GM21423 (cell line): ENCODE measurements around the gene THBD.

Source experiments
- ATAC-seq: cut with Tn5 transposase; IDR thresholded peaks from one replicate; pipeline ENCODE4 v1.9.1; 2021; ENCODE audit warnings: mild to moderate bottlenecking, moderate library complexity; ENCODE audit not compliant: unreplicated experiment

The THBD gene

DNA sequence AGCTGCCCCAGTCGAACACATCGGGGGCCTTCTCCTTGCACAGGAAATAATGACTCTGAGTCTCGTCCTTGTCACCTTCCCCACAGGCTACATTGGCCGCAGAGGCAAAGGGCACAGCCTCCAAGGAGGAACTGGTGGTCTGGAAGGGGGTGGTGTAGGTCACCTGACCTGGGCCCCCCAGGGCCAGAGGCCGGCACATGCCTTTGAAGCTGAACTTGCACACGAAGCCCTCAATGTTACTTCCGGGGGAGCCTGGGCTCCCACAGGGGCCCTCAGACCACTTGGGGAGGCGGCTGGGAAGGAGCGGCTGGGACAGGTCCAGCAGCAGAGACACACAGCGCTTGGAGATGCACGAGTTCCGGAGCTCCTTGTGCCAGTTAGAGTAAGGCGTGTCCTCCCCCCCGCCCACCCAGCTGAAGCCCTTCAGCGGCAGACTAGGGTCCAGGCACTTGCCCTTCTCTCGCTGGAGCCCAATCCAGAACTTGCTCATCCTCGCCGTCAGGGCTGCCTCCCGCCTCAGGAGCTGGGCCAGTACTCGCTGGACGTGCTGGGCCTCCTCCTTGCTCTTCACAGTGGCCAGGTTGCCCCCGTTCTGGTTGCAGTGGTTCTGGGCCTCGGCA, 36.1 kb upstream of the THBD start:
- ATAC-seq, result no peak

DNA sequence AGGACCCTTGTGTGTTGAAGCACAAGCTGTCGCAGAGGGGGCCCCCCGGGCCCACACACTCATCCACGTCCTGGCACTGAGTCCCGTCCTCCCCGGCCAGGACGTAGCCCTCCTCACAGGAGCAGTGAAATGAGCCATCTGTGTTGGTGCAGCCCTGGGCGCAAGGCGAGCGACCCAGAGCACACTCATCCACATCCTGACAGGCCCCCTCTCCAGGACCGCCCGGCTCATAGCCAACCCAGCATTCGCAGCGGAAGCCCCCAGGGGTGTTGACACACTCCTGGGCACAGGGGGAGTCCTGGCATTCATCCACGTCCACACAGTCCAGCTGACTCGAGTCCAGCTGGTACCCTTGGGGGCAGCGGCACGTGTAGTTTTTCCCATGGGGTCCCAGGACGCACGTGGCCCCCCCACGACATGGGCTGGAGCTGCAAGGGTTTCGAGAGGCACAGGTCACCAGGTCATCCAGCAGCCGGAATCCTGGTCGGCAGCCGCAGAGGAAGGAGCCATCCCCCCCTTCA, 35.4 kb upstream of the THBD start:
- ATAC-seq, result no peak

DNA sequence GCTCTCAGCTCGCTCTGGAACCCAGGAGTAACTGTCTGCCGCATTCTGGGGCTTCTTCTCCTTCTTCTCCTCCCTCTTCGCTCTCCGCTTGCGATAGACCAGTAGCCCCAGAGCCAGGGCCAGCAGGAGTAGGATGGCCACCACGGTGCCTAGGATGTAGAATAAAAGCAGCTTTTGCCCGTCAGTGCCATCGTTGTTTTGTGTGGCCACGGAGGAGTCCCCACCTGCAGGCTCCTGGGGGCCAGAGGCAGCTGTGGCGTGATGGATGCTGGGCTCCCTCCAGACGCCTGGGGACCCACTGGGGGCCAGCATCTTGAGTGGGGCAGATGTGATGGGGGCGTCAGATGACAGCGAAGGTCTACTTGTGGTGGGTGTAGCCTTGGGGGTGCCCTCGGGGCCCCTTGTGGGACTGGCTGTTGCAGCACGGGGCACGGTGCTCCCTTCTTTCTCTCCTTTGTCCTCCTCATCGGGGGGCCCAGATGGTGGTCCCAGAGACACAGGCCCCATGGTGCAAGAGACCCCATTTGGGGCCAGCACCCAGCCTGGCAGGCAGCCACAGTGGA, 34.9 kb upstream of the THBD start:
- ATAC-seq, result no peak

DNA sequence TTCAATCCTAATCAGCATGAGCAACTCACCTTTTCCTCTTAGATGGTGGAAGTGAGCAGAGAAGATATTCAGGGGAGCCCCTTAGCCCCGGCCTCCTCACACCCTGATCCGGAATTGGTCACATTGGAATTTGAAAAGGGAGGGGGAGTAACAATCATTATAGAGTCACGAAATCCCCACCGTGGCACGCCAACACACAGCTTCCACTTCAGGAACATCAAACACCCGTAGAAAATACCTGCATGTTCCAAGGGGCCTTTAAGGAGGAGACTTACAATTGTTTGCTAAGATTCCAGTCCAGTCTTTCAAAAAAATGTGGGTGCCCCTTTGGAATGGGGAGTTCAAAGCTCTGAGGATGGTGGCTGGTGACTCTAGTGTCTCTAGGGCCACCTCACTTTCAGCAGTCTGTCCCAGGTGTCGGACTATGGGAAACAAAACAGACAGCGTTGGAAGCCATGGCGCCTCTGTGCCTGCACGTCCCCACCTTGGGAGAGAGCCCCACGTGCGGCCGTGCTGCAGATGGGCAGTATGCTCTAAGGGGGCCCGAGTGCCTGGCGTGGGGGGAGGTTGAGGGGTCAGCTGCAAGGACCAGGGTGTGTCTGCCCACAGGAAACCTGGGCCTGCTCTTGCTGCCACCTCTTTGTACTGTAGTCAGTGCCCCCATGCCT, 34.2 kb upstream of the THBD start:
- ATAC-seq, result no peak

DNA sequence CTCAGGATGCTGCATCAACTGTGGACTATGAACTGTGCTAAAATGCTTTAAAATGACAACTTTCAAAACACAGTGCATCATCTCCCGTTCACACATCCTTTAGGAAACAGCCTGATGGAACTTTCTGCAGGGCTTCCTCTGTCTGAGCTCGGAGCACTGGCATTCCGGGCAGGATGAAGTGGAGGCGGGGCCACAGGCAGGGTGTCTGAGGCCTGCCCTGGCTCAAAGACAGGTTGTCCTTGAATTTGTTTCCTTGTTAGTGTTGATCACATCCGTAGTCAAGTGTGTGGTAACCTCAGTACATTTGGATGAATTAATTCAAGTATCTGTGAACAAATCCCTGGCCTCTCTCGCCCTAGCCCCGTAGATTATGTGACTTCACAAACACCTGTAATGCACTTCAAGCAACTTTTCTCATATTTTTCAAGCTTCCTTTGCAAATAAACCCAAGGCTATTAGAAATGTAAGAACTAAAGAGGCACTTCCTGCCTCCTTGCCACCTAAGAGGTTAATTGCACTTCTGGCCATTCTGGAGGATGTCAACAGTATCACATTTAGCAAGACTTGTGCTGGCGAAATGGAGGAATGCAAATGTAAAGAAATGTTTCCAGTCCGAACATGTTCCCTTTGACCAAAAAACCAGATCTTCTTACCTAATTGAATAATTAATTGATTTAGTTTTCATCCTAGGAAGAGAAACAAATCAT, 33.5 kb upstream of the THBD start:
- no peak for ATAC-seq

DNA sequence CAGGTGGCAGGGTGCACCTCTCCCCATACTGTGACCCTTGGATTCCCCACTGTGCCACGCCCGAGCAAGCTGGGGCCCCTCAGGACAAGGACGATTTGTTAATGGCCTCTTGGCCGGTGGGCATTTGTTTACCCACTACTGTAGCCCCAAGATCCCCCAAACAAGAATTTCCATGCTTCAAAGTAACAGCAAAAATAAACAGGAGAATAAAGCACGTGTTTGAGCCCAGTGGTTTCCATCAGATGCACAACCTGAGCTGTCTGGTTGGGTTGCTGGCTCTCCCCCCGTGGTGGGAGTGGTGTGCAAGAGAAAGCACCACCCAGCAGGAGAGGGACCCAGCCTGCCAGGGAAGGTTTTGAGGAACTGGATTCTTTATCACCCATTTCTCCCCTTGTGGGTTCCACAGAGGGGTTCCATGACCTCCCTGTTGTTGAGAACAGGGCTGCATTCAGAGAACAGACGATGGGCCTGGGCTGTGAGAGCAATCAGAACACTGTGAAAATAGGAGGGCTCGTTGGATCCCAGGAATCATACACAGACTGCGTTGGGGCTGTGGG, 31.9 kb upstream of the THBD start:
- ATAC-seq, result no peak

DNA sequence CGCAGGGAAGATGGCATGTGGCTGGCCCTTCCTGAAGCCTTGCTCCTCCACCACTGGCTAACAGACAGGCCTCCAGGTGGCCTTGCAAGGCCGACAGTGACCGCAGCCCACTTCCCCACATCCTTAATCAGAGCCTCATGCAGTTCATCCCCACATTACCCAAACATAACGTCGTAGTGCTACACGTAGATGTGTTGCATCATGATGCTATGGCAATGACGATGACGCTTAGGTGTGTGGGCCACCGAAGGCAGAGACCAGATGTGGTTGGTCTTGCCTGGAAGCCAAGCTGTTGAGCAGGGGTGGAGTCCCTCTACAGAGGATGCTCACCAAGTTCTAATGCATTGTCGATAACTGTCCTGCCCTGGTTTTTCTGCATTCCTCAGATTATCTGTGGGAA, 31.0 kb upstream of the THBD start:
- ATAC-seq, result no peak

DNA sequence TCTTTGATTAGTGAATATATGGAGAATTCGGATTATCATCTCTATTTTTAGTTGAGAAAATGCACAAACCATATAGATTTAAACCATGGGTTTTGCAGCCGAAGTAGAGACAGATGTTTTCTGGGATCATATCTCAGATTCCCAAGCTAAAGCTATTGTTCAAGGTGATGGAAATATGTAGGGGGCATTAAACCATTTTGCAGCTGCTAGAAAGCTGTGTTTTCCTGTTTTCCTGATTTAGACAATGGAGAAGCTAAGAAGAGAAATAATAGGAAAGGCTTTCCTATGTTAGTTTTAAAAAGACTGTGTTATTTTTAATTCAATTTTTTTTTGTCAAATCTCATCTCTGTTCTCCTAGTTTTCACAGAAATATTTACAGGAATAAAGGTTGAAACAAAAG, 30.5 kb upstream of the THBD start:
- no peak for ATAC-seq

DNA sequence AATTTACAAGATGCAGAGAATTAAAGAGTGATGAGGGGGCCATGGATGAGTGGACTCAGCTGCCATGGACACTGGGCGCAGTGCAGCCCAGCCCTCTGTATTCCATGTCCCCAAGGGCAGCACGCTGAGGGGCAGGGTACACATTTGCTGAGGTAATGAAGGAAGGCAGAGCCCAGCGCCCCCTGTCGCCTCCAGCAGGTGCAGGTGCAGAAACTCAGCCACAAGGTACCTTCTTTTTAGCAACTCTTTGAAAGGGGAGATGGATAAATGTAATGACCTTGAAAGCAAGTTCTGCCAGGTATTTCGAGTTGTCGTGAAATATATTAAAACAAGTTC, 29.5 kb upstream of the THBD start:
- ATAC-seq, result no peak

DNA sequence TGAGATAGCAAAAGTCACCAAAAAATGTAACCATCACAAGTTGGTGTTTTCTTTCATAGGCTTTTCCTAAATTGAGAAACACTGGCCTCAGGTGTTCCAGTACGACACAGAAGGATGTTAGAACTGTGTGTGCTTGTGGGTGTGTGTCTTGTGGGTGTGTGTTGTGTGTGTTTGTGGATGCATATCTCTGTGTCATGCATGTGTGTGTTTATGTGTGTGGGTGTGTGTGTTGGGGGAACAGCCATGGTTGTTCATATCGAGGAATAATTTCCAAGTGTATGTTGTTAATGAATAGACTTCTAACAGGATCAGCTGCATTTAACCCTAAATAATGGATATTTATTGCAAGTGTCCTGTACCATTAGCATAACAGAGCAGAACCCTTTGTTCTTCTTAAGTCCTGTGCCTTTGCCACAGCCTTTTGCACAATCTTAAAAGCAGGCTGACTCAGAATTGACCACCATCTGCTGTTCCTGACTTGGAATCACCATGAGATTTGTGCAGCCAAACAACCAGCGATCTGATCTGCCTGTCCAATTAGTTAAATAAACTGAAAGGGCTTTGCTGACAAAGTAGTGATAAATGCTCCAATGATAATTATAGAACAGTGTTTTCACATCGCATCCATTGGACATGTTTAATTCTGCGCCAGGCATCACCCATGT, 29.0 kb upstream of the THBD start:
- ATAC-seq, result no peak

DNA sequence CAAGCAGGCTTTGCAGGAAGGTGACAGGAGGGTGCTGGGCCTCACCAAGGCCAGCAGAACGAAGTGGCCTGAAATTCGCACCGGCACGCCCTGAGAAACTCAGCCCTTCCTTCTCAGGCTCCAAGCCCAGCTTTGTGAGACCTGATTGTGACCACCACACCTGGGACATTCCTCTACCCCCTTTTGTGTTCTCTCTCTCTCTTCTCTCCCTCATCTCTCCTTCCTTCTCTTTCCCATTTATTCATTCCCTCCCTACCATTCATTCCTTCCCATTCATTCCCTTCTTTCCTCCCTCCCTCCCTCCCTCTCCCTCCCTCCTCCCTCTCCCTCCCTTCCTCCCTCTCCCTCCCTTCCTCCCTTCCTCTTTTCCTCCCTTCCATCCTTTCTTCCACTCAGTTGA, 27.8 kb upstream of the THBD start:
- ATAC-seq, result no peak

DNA sequence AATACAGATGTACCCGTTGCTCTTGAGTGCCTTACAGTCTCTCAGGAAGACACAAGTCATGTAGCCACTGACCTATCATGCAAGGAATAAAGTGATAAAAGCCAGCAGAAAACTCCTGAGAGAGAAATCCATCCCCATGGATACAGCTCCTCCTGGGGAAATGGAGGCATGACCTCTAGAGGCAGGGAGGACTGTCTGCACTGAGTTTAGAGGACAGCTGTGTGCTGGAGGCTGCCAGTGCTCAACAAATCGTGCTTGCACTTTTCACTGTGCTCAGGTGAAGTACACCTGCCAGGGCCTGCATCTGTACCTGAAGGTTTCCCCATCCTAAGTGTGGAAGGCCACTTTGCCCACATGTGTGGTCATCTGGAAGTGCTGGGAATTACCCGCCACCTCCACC, 24.6 kb upstream of the THBD start:
- no peak for ATAC-seq

DNA sequence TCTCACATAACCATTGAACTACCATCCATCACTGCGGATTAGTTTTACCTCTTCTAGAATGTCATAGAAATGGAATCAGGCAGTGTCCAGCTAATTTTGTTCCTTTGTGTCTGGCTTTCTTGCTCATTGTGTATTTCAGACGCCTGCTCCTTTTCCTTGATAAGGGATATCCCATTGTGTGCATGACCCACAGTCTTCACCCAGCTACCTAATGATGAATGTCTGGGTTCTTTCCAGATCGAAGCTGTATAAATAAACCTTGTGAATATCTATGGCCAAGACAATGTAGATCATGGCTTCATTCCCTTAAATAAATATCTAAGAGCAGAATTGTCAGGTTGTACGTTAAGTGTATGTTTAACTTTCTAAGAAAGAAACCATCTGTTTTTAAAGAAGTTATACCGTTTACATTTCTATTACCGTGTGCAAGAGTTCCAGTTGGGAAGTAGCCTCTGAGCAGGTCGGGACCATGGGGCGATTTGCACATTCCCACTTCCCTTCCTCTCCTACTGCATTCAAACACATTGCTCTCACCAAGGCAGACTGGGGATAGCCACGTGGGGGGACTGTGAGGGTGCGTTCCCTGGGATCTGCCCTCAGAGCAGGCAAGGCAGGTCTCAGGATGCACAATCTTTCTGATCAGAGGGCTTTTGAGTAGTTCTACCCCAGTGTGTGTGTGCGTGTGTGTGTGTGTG, 23.6 kb upstream of the THBD start:
- ATAC-seq, result no peak

DNA sequence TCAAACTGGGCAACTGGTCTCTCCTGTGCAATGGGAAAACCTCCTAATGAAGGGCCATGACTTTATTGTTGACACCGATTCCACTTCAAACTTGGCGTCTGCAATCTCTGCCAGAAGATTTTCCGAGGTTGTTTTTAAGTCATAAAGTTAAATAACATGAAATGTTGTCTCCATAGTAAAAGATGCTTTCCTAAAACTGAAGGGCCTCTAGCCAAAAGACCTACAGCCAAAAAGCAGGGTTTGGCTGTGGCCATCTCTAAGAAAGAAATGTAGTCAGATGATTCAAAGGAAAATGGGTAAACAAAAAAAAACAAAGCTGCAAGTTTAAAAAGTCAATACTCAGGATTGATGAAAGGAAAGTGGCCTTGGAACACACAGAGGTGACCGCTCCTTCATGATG, 22.5 kb upstream of the THBD start:
- ATAC-seq, result no peak

DNA sequence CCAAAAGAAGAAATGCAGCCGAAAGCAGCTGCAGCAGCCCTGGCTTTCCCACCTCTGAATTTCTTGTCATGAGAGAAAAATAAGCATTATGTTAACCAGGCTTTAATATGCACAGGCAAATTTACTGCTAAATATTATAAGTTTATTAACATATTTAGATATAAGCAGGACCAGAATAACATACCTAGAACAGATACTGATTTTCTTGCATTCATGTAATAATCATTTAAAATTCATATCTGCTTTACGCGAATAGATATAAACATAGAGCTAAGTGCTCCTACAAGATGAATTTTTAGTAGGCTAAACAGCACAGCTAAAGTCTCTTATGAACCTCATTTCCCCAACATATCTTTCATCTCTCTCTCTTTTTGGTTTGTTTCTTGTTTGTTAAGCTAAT, 21.9 kb upstream of the THBD start:
- no peak for ATAC-seq

DNA sequence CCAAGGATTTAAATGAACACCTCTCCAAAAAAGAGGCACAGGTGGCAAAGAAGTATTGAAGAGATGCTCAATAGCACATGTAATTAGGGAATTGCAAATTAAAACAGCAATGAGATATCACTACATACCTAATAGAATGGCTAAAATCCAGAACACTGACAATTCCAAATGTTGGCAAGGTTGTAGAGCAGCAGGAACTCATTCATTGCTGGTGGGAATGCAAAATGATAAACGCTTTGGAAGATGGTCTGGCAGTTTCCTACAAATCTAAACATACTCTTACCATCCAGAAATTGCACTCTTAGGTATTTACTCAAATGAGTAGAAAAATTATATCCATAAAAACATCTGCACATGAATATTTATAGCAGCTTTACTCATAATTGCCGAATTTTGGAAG, 19.6 kb upstream of the THBD start:
- no peak for ATAC-seq

DNA sequence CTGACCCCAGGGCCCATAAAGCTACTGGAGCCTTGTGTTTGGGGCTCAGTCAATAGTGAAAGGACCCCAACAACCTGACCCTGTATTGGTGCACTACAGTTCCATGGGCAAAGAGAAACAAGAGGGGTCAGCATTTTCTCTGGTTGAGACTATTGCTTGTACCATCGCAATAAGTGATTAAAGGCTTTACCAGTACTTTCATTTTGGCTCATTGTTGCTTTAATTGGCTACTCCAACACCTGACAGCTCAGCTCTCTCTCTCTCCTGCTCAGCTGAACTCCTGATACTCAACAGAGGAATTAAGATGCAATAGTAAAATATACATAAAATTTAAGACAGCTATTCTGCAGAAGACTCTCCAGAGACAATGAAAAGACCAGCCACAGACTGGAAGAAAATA, 18.8 kb upstream of the THBD start:
- no peak for ATAC-seq

DNA sequence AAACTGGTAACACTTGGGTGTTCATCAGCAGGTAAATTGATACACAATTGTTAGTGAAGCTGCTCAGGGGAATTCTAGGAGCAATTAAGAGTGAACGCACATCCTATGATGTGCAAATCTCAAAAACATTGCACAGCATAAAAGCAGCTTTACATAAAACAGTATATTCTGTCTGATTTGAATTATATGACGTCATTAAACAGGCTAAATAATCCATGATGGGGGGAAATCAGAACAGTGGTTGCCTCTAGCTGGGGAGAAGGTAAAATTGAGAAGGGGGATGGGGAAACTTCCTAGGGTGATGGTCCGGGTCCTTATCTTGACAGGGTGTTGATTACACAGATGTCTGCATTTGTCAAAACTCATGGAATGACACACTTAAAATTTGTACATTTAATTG, 17.3 kb upstream of the THBD start:
- no peak for ATAC-seq

DNA sequence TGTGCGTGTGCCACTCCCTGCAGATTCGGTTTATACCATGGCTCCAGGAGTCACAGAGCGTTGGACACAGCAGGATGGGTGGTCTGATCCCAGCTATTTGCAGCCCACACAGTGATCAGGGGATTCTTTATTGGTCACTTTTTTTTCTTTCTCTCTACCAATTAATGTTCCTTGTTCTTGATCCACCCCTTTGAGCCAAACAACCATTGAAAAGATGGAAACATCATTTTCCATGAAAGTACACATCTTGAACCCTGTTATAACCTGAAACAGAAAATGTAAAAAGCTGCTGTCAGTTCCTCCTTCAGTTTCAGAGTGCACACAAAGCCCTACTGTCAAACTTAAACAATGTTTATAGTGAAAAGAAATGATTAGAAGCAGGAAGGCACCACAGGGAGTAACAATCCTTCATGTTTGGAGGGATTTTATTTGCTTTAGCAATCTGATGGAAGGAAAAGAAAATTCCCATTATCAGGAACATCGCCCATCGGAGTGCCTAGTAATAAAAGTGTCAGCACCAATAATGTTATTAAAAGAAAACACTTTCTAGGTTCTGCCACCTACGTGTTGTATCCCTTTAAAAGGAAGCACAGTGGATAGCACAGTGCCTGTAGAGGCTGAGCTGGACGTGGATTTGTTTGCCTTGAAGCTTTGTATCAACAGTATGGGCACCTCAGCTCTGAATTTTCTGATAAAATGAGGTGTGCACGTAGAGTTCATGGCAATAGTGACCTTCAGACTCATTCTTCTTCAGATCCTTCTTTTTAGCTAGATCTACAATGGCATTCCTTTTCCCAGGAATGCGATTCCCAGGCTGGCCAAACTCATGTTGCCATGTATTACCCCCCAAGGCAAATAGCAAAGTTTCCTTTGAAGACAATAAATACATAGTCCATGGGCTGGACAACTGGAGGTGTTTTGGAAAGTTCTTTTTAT, 16.1 kb upstream of the THBD start:
- ATAC-seq, result no peak

DNA sequence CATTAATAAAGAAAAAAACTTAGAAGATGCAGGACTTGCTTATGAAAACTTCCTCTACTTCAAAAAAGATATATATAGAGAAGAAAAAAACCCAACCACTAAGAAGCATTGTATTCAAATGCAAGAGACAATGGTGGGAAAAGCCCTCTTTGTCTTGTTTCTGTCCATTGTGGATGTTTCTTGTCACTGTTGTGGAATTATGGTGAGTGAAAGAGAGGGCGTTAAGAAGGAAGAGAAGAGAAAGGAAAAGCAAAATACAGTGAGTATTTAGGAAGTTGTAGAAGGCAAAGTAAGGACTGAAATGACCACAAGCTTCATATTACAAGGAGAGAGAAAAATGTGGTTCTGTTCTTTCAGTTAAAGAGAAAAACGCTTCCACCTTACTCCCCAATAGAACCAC, 14.1 kb upstream of the THBD start:
- no peak for ATAC-seq
